Hematopoietic multipotent progenitor cell treated with erythropoietin and hydrocortisone succinate and interleukin-3 and kit ligand, for 6 days (in vitro differentiated cells): ENCODE measurements around the gene GRID2.

Source experiments
- DNase-seq: peaks from one replicate; pipeline ENCODE4 v3.0.0-alpha.2; 2015

GRID2 gene

GRCh38 chr4:93444860-93445259 is 1141.1 kb downstream of the GRID2 start:
- DNase-seq: no peak

- DNase-seq: no peak
Observed at GRCh38 chr4:93446038-93446437, 1142.3 kb downstream of the GRID2 start.

- no peak for DNase-seq
Observed at GRCh38 chr4:93448691-93449293, 1145.0 kb downstream of the GRID2 start.

GRCh38 chr4:93451954-93452353 is 1148.2 kb downstream of the GRID2 start:
- no peak for DNase-seq

- DNase-seq: no peak
Observed at GRCh38 chr4:93461541-93461940, 1157.8 kb downstream of the GRID2 start.

GRCh38 chr4:93466446-93466845 is 1162.7 kb downstream of the GRID2 start:
- DNase-seq: no peak

GRCh38 chr4:93467484-93468155 is 1163.9 kb downstream of the GRID2 start:
- DNase-seq: no peak

GRCh38 chr4:93469560-93469959 is 1165.8 kb downstream of the GRID2 start:
- no peak for DNase-seq

- no peak for DNase-seq
Observed at GRCh38 chr4:93475730-93476129, 1172.0 kb downstream of the GRID2 start.

- no peak for DNase-seq
Observed at GRCh38 chr4:93478805-93479204, 1175.0 kb downstream of the GRID2 start.

- DNase-seq: no peak
Observed at GRCh38 chr4:93480452-93480851, 1176.7 kb downstream of the GRID2 start.

- no peak for DNase-seq
Observed at GRCh38 chr4:93495346-93495745, 1191.6 kb downstream of the GRID2 start.

- DNase-seq: no peak
Observed at GRCh38 chr4:93501244-93501643, 1197.5 kb downstream of the GRID2 start.

GRCh38 chr4:93501946-93502345 is 1198.2 kb downstream of the GRID2 start:
- DNase-seq: no peak

- DNase-seq: no peak
Observed at GRCh38 chr4:93502991-93503390, 1199.2 kb downstream of the GRID2 start.

- DNase-seq: no peak
Observed at GRCh38 chr4:93513851-93514250, 1210.1 kb downstream of the GRID2 start.

GRCh38 chr4:93515208-93515607 is 1211.4 kb downstream of the GRID2 start:
- no peak for DNase-seq

GRCh38 chr4:93529692-93530372 is 1226.1 kb downstream of the GRID2 start:
- no peak for DNase-seq

GRCh38 chr4:93532234-93532633 is 1228.5 kb downstream of the GRID2 start:
- DNase-seq: no peak

GRCh38 chr4:93540562-93540961 is 1236.8 kb downstream of the GRID2 start:
- DNase-seq: no peak

GRCh38 chr4:93561842-93562241 is 1258.1 kb downstream of the GRID2 start:
- no peak for DNase-seq

- DNase-seq: no peak
Observed at GRCh38 chr4:93568758-93569157, 1265.0 kb downstream of the GRID2 start.

- no peak for DNase-seq
Observed at GRCh38 chr4:93573285-93573684, 1269.5 kb downstream of the GRID2 start.

- DNase-seq: no peak
Observed at GRCh38 chr4:93578942-93579341, 1275.2 kb downstream of the GRID2 start.
